Measurements from ENCODE around the gene SPATA4.

- TF ChIP-seq CTCF (IDR thresholded peaks at IDR 0.05; ENCODE audit: insufficient read depth, low read length) (no peak), POLR2AphosphoS5 (IDR thresholded peaks at IDR 0.05; ENCODE audit: low read depth) (no peak)
These were observed 5.2 kb downstream of the SPATA4 start for GRCh38 chr4:176189891-176190795.

Measured in HL-60 (cell line).